ENCODE data around the gene PROZ. TPM values are rescaled to one million over a fixed set of nuclear protein-coding genes. Genes with fewer than 3 reads are reported as not detected.

Gene PROZ
- total RNA-seq, 1 experiment from 2014 or later: not detected

DNA sequence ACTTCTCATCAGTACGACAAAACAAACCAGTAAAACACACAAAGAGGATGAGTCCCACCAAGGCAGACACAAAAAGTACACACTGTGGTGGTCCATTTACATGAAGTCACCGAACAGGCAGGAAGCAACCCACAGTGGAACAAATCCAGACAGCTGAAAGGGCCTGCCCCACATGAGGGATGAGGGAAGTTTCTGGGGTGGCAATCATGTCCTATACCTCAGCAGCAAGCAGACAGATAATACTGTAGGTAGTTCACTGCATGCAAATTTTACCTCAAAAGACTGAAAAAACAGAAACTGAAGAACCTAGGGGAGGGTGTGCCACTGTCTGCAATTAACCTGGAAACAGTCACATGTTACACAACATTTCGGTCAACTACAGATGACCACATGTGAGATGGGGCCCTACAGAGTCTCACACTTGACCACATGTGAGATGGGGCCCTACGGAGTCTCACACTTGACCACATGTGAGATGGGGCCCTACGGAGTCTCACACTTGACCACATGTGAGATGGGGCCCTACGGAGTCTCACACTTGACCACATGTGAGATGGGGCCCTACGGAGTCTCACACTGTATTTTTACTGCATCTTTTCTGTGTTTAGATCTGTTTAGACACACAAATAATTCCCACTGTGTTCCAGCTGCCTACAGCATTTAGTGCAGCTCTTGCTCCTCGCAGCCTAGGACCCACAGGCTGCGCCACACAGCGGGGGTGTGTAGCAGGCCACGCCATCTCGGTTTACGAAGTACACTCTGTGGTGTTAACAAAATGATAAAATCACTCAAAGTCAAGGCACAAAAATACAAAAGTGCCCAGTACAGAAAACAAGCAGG, 27.8 kb downstream of the PROZ start:
- H3K4me3 ChIP-seq (replicated peaks in 1 of 2; ENCODE audit: low read depth in 1 of 2, low read length in 2 of 2): no peak overlapping the region
- DNase-seq (ENCODE audit: low read depth, low spot score) (no peak), ATAC-seq (no peak)
- H3K4me1 ChIP-seq (ENCODE audit: control insufficient read depth in 1 of 2, insufficient read depth in 2 of 2, low read length in 2 of 2): peaks cover 21 to 30% of the 10 kb centered on the region in 2 experiments
- BruUV-seq (replicated peaks): no TSS peak
- CTCF ChIA-PET: interaction anchor here (1.0 kb wide), 1 partner anchor 255 kb away, joined by 3 read pairs; no protein-coding TSS in a partner anchor
- H2AFZ ChIP-seq (ENCODE audit: low read depth, low read length, poor library complexity, severe bottlenecking): no peak overlapping the region
- H3K79me2 ChIP-seq (ENCODE audit: insufficient read depth, low read length): peaks cover 44% of the 10 kb centered on the region
- peak overlapping the region; percentile 58 for H3K27ac ChIP-seq (ENCODE audit: low read depth, low read length)
- no peaks in the 10 kb centered on the region; the same call in 1 of the 2 replicates for H4K20me1 ChIP-seq (ENCODE audit: insufficient read depth)
- H3K9me2 ChIP-seq (ENCODE audit: insufficient read depth): no peaks in the 10 kb centered on the region
- RAD21 ChIA-PET (ENCODE audit: low non-redundant PET in 1 of 2, low total read pairs in 2 of 2, uncharacterized antibody in 2 of 2, unreplicated experiment in 2 of 2): no interaction called here
- intact Hi-C loops (cut with micrococcal nuclease): no loop called here
- no peaks in the 10 kb centered on the region for H3K27me3 ChIP-seq (ENCODE audit: insufficient read depth, low read length)
- POLR2A ChIA-PET: interaction anchor here (1.6 kb wide), 1 partner anchor 23 kb away, joined by 7 read pairs; the partner anchor contains the start of genes CUL4A and PCID2
- TF ChIP-seq TCF7L2 (IDR thresholded peaks at IDR 0.05; ENCODE audit: borderline replicate concordance, extremely low read depth, insufficient read depth, insufficient read length) (no peak), YY1 (IDR thresholded peaks at IDR 0.05; ENCODE audit: extremely low read depth, insufficient replicate concordance, low read depth, low read length) (no peak), ZFX (IDR thresholded peaks at IDR 0.05) (no peak), SIN3A (IDR thresholded peaks at IDR 0.05; ENCODE audit: low read depth) (no peak), ELF1 (IDR thresholded peaks at IDR 0.05; ENCODE audit: borderline replicate concordance, low read depth) (no peak), POLR2A (IDR thresholded peaks at IDR 0.05; ENCODE audit: borderline replicate concordance, extremely low read depth, insufficient read depth, insufficient read length) (no peak), EZH2phosphoT487 (IDR thresholded peaks at IDR 0.05; ENCODE audit: borderline replicate concordance) (no peak), POLR2AphosphoS5 (IDR thresholded peaks at IDR 0.05; ENCODE audit: low read depth, low read length) (no peak), SP1 (IDR thresholded peaks at IDR 0.05; ENCODE audit: low read depth) (no peak), FOSL1 (IDR thresholded peaks at IDR 0.05; ENCODE audit: low read depth) (no peak), CEBPB (IDR thresholded peaks at IDR 0.05; ENCODE audit: low read depth) (no peak), ZNF274 (IDR thresholded peaks at IDR 0.05; ENCODE audit: low read depth, low read length) (no peak)
- TF ChIP-seq, protein P1, sequence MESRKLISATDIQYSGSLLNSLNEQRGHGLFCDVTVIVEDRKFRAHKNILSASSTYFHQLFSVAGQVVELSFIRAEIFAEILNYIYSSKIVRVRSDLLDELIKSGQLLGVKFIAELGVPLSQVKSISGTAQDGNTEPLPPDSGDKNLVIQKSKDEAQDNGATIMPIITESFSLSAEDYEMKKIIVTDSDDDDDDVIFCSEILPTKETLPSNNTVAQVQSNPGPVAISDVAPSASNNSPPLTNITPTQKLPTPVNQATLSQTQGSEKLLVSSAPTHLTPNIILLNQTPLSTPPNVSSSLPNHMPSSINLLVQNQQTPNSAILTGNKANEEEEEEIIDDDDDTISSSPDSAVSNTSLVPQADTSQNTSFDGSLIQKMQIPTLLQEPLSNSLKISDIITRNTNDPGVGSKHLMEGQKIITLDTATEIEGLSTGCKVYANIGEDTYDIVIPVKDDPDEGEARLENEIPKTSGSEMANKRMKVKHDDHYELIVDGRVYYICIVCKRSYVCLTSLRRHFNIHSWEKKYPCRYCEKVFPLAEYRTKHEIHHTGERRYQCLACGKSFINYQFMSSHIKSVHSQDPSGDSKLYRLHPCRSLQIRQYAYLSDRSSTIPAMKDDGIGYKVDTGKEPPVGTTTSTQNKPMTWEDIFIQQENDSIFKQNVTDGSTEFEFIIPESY (IDR thresholded peaks at IDR 0.05; ENCODE audit: extremely low read depth, insufficient replicate concordance, low read length): no peak
- TF ChIP-seq, protein P2, sequence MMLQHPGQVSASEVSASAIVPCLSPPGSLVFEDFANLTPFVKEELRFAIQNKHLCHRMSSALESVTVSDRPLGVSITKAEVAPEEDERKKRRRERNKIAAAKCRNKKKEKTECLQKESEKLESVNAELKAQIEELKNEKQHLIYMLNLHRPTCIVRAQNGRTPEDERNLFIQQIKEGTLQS (IDR thresholded peaks at IDR 0.05): no peak
- TF ChIP-seq, protein P3, sequence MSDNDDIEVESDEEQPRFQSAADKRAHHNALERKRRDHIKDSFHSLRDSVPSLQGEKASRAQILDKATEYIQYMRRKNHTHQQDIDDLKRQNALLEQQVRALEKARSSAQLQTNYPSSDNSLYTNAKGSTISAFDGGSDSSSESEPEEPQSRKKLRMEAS (IDR thresholded peaks at IDR 0.05): no peak
- TF ChIP-seq, protein P4, sequence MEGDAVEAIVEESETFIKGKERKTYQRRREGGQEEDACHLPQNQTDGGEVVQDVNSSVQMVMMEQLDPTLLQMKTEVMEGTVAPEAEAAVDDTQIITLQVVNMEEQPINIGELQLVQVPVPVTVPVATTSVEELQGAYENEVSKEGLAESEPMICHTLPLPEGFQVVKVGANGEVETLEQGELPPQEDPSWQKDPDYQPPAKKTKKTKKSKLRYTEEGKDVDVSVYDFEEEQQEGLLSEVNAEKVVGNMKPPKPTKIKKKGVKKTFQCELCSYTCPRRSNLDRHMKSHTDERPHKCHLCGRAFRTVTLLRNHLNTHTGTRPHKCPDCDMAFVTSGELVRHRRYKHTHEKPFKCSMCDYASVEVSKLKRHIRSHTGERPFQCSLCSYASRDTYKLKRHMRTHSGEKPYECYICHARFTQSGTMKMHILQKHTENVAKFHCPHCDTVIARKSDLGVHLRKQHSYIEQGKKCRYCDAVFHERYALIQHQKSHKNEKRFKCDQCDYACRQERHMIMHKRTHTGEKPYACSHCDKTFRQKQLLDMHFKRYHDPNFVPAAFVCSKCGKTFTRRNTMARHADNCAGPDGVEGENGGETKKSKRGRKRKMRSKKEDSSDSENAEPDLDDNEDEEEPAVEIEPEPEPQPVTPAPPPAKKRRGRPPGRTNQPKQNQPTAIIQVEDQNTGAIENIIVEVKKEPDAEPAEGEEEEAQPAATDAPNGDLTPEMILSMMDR (IDR thresholded peaks at IDR 0.05 in 2 of 3, conservative IDR thresholded peaks at IDR 0.05 in 1 of 3; ENCODE audit: borderline replicate concordance in 1 of 3, insufficient read depth in 1 of 3, low read depth in 2 of 3, low read length in 2 of 3): no peak
- TF ChIP-seq, protein P5, sequence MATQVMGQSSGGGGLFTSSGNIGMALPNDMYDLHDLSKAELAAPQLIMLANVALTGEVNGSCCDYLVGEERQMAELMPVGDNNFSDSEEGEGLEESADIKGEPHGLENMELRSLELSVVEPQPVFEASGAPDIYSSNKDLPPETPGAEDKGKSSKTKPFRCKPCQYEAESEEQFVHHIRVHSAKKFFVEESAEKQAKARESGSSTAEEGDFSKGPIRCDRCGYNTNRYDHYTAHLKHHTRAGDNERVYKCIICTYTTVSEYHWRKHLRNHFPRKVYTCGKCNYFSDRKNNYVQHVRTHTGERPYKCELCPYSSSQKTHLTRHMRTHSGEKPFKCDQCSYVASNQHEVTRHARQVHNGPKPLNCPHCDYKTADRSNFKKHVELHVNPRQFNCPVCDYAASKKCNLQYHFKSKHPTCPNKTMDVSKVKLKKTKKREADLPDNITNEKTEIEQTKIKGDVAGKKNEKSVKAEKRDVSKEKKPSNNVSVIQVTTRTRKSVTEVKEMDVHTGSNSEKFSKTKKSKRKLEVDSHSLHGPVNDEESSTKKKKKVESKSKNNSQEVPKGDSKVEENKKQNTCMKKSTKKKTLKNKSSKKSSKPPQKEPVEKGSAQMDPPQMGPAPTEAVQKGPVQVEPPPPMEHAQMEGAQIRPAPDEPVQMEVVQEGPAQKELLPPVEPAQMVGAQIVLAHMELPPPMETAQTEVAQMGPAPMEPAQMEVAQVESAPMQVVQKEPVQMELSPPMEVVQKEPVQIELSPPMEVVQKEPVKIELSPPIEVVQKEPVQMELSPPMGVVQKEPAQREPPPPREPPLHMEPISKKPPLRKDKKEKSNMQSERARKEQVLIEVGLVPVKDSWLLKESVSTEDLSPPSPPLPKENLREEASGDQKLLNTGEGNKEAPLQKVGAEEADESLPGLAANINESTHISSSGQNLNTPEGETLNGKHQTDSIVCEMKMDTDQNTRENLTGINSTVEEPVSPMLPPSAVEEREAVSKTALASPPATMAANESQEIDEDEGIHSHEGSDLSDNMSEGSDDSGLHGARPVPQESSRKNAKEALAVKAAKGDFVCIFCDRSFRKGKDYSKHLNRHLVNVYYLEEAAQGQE (IDR thresholded peaks at IDR 0.05; ENCODE audit: low read depth): no peak
- H3K36me3 ChIP-seq (ENCODE audit: control insufficient read depth in 1 of 2, insufficient read depth in 2 of 2, low read length in 2 of 2): peaks cover 40 to 52% of the 10 kb centered on the region in 2 experiments
- peak overlapping the region; percentile 78; the same call in 1 of the 2 replicates for H3K4me2 ChIP-seq (ENCODE audit: low read length)
- H3K9ac ChIP-seq (ENCODE audit: low read length): peak overlapping the region; percentile 58
- no peaks in the 10 kb centered on the region for H3K9me3 ChIP-seq (ENCODE audit: control insufficient read depth in 1 of 2, insufficient read depth in 1 of 2, low read depth in 1 of 2, low read length in 2 of 2)

All from HCT116 (cell line).